Activated CD4-positive, alpha-beta T cell treated with anti-CD3 and anti-CD28 coated beads, Interleukin-2, amount 50 U/mL, for 1 hour (primary cell): ENCODE data around the gene PRRT1.
"Not testable (repeated sequence)": the region's sequence is repeated elsewhere in the genome, so short reads cannot be mapped to it uniquely, and the experiment has no call there.

Experiments
- DNase-seq: peaks from one replicate; pipeline ENCODE4 v3.0.0-alpha.2; 2020

Gene PRRT1

GRCh38 chr6:32187725-32188380 lies 36.1 kb upstream of the PRRT1 start:
- DNase-seq, result not testable (repeated sequence)

GRCh38 chr6:32187009-32187709 lies 35.4 kb upstream of the PRRT1 start:
- DNase-seq, result no peak

- not testable (repeated sequence) for DNase-seq
Observed at GRCh38 chr6:32186151-32186840, 34.6 kb upstream of the PRRT1 start.

- peak; percentile 52 for DNase-seq
Observed at GRCh38 chr6:32185681-32186131, 34.0 kb upstream of the PRRT1 start.

- no peak for DNase-seq
Observed at GRCh38 chr6:32184084-32184640, 32.4 kb upstream of the PRRT1 start, which contains the start of gene AGER. TSS of gene AGER (minus strand) at chr6:32184253. CDS start at chr6:32184222, 31 bp downstream.

- DNase-seq, result no peak
Observed at GRCh38 chr6:32183483-32184083, 31.8 kb upstream of the PRRT1 start.

GRCh38 chr6:32183030-32183429 lies 31.3 kb upstream of the PRRT1 start:
- no peak for DNase-seq

- DNase-seq, result no peak
Observed at GRCh38 chr6:32182555-32182981, 30.8 kb upstream of the PRRT1 start.

- no peak for DNase-seq
Observed at GRCh38 chr6:32181915-32182529, 30.3 kb upstream of the PRRT1 start.

- DNase-seq, result no peak
Observed at GRCh38 chr6:32181148-32181702, 29.5 kb upstream of the PRRT1 start.

GRCh38 chr6:32179766-32180405 lies 28.1 kb upstream of the PRRT1 start:
- DNase-seq, result no peak

GRCh38 chr6:32178547-32179440 lies 27.1 kb upstream of the PRRT1 start:
- no peak for DNase-seq

GRCh38 chr6:32177788-32178546 lies 26.2 kb upstream of the PRRT1 start, which contains the start of gene RNF5:
TSS of gene RNF5 (plus strand) at chr6:32178405. CDS start at chr6:32178512, 107 bp downstream.
- DNase-seq, result peak; percentile 91

GRCh38 chr6:32177183-32177787 lies 25.5 kb upstream of the PRRT1 start:
- no peak for DNase-seq

GRCh38 chr6:32176476-32177182 lies 24.9 kb upstream of the PRRT1 start:
- DNase-seq, result no peak

- peak; percentile 96 for DNase-seq
Observed at GRCh38 chr6:32175711-32176475, 24.2 kb upstream of the PRRT1 start, which contains the start of gene AGPAT1. TSS of gene AGPAT1 (minus strand) at chr6:32176084. CDS start at chr6:32171496, 4,588 bp downstream.

GRCh38 chr6:32175322-32175710 lies 23.6 kb upstream of the PRRT1 start:
- DNase-seq, result no peak

GRCh38 chr6:32174416-32174815 lies 22.7 kb upstream of the PRRT1 start:
- no peak for DNase-seq
